ENCODE measurements around the gene CBX2.

The CBX2 gene

DNA sequence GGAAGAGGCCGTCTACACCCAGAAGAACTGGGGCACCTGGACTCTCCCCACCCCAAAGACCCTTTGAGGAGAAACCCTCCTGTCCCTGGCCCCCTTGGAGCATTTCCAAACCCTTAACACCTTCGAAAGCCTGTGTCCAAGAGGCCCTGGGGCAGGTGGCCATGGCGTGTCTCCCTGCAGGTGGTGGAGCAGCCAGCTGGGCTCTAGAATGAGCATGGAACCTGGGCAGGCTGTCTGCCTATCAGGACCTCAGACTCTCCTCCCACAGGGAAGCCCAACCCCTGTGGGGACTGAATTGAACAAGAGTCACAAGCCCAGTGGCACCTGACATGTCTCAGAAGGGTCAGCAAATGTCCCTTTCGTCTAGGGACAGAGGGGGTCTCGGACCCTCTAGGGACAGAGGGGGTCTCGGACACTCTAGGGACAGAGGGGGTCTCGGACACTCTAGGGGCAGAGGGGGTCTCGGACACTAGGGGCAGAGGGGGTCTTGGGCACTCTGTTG is 52.9 kb downstream of the CBX2 start:
- DNase-seq, result no peak

DNA sequence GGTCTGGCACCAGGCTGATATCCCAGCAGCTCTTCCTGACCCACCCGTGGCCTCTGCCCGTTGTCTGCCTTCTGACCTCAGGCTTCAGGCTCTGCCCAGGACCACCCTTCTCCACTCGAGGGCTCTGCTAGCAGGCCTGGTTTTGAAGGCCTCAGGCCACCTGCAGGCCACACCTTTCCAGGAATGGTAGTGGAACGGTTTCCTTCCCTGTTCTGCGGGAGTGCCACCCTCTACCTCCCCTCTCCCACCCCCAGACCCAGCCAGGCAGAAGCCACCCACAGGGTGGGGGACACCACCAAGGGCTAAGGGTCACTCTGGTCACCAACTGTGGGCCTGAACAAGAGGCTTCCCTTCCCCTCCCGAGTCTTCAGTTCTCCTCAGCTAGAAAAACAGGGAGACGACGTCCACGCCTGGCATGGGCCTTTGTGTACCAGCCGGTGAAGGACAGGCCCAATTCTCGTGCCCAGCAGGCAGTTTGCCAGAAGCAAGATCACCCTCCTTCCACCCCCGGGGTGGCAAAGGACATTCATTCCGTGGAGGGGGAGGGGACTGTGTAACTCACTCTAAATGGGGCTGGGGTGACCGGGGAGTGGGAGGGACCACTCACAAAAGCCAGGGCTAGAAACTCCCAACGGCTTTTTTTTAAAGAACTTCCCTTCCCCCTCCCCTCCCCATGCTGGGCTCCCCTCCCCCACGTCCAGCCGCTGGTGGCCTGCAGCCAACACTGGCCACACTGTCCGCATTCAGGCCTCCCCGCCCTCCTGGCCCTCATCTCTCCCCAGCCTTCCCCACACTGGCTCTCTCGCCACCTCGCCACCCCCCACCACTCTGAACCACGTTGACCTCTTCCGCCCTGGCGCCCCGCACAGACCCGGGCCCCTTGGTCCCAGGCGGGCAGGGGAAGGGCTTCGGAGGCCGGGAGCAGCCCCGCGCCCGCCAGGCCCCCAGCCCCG is 53.6 kb downstream of the CBX2 start:
- DNase-seq, result no peak

DNA sequence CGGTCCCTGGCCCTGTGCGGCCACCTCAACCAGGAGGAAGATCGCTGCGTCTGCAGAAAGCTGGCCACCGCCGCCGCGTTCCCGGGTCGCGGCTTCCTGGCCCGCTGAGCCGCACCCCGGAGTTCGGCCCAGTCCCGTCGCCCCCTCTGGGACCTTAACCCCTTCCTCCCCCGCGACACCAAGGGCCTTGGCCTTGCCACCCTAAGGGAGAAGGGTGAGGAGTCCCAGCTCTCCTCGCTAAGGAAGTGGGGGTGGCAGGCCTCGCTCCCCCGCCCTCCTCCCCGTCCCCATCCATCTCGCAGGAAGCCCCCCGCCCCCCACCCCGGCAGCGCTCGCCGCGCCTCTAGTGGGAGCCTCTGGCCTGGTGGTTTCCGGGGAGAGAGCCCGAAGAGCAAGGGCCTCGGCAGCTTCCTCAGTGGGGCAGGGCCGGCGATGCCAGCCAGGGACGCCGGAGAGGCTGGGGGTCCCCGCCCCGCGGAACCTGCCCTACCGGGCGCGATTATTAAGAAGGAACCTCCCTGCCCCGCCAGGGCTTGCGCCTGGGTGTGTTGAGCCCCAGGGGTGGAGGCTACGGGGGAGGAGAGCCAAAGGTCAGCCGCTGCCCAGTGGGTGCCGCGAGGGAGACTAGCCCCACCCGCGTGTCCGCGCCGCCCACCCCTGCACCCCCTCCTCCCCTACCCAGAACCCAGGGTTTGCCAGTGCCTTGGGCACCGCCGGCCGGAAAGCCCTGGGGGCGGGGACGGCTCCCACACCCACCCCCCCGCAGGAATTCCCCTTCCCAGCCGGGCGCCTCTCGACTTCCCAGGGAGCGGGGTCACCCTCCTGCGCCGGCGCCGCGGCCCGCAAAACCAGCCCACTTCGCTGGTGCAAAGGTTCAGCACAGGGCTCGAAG is 54.5 kb downstream of the CBX2 start:
- DNase-seq, result no peak

- no peak for DNase-seq
These were observed 55.1 kb downstream of the CBX2 start for GRCh38 chr17:79833110-79833450.

- no peak for DNase-seq
These were observed 56.0 kb downstream of the CBX2 start for GRCh38 chr17:79833744-79834564.

DNA sequence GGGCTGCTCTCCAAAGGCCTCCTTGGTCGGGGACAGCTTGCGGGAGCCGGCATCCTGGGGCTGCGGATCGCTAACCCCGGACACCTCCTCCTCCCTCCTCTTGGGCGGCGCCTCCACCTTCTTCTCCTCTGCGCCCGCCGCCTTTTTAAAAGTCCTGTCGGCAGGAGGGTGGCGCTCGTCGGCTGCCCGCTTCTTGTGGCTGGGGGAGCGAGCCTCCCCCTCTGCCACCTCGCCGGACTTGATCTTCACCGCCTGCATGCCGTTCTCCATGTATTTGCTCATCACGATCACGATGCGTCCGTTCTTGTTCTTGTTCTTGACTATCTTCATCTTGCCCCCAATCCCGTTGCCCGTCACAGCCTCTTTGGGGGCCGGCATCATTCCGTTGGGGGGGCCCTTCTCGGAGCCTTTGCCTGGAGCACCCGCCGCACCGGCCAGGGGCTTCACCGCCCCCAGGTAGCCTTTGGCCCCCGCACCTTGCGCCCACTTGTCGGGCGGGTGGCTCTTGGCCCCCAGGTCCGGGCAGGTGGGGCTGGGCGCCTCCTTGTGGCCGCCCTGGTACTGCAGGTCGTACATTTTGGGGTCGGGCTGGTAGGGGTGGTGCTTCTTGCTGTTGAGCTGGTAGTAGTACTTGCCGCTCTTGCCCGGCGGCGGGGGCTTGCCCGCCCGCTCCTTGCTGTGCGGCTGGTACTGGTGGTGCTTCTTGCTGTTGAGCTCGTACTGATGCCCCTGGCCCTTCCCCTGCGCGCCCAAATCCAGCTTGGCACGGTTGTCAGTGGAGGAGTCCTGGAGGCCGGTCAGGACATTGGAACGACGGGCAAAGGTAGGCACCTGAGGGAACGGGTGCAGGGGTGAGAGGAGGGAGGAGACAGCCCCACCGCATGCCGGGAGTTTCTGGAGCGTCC is 56.9 kb downstream of the CBX2 start:
- DNase-seq, result no peak

DNA sequence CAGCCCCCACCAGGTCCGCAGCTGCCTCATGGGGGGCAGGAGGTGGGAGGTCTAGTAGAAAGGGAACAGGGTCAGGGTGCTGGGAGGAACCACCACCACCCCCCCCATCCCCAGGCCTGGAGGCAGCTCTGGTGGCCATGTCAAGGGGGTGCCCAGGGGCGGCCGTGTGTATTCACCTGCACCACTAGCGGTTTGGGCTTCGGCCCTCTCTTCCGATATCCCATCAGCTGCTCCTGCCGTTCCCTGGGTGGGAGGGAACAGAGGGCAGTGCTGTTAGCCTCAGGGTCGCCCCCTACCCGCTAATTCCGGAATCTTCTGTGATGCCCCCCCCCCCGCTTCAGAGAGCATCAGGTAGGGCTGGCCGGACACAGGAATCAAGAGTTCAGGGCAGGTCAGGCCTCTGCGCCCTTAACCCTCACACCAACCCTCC is 57.5 kb downstream of the CBX2 start:
- no peak for DNase-seq

- DNase-seq, result no peak
These were observed 58.1 kb downstream of the CBX2 start for GRCh38 chr17:79835953-79836509.

DNA sequence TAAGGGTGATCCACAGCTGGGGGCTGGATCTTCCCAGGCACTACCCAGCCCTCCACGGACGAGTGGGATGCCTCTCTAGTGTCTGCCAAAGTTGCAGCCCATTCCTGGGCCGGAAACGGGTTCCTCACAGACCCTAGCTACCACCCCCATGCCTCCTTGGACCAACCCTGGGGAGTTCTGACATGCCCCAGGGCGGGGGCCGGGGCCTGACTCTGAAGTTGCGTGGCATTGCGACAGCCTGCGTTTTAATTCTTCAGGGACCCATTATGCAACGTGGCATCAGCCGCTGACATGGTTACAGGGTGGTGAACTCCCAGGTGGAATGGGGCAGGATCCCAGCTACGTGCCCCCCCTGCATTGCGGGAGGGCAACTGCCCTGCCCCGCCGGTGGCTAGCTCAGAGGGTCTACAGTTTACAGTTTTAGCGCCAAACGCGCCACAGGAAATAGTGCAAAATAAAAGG is 58.6 kb downstream of the CBX2 start:
- no peak for DNase-seq

- no peak for DNase-seq
These were observed 59.3 kb downstream of the CBX2 start for GRCh38 chr17:79836972-79837887.

All from NCI-H524 (cell line).